ENCODE measurements around the gene DNALI1.
A peak's percentile ranks its signal among the peaks of the same experiment; 100 is the strongest.

DNALI1 gene

GRCh38 chr1:37602750-37603694 lies 46.3 kb downstream of the DNALI1 start:
- peak; percentile 29 for DNase-seq (ENCODE audit: low read depth)

- DNase-seq (ENCODE audit: low read depth) = peak; percentile 84
These were observed 48.4 kb downstream of the DNALI1 start for GRCh38 chr1:37605061-37605650.

- DNase-seq (ENCODE audit: low read depth) = peak; percentile 55
These were observed 49.2 kb downstream of the DNALI1 start for GRCh38 chr1:37605806-37606474.

GRCh38 chr1:37606481-37607263 lies 49.9 kb downstream of the DNALI1 start:
- DNase-seq (ENCODE audit: low read depth) = peak; percentile 86

- DNase-seq (ENCODE audit: low read depth) = no peak
These were observed 52.3 kb downstream of the DNALI1 start for GRCh38 chr1:37609002-37609401.

- no peak for DNase-seq (ENCODE audit: low read depth)
These were observed 53.3 kb downstream of the DNALI1 start for GRCh38 chr1:37609994-37610393.

GRCh38 chr1:37612186-37612585 lies 55.4 kb downstream of the DNALI1 start:
- no peak for DNase-seq (ENCODE audit: low read depth)

- no peak for DNase-seq (ENCODE audit: low read depth)
These were observed 57.4 kb downstream of the DNALI1 start for GRCh38 chr1:37614105-37614504.

- DNase-seq (ENCODE audit: low read depth) = no peak
These were observed 59.6 kb downstream of the DNALI1 start for GRCh38 chr1:37616330-37616729.
